ENCODE results near the gene RERG.

RERG gene

GRCh38 chr12:15218794-15219193 is 2.4 kb downstream of the RERG start:
- DNase-seq (ENCODE audit: low spot score) = no peak

- DNase-seq (ENCODE audit: low spot score) = no peak
Measured at GRCh38 chr12:15216036-15216889, 5.0 kb downstream of the RERG start.

- DNase-seq (ENCODE audit: low spot score) = no peak
Measured at GRCh38 chr12:15214851-15215601, 6.2 kb downstream of the RERG start.

GRCh38 chr12:15212930-15213329 is 8.3 kb downstream of the RERG start:
- DNase-seq (ENCODE audit: low spot score) = no peak

GRCh38 chr12:15209782-15210181 is 11.4 kb downstream of the RERG start:
- no peak for DNase-seq (ENCODE audit: low spot score)

GRCh38 chr12:15208871-15209656 is 12.2 kb downstream of the RERG start:
- DNase-seq (ENCODE audit: low spot score) = no peak

- no peak for DNase-seq (ENCODE audit: low spot score)
Measured at GRCh38 chr12:15208140-15208539, 13.1 kb downstream of the RERG start.

- DNase-seq (ENCODE audit: low spot score) = no peak
Measured at GRCh38 chr12:15206831-15207389, 14.3 kb downstream of the RERG start.

GRCh38 chr12:15206338-15206737 is 14.9 kb downstream of the RERG start:
- DNase-seq (ENCODE audit: low spot score) = no peak

- no peak for DNase-seq (ENCODE audit: low spot score)
Measured at GRCh38 chr12:15205341-15206010, 15.7 kb downstream of the RERG start.

GRCh38 chr12:15201456-15201855 is 19.8 kb downstream of the RERG start:
- DNase-seq (ENCODE audit: low spot score) = no peak

GRCh38 chr12:15201056-15201455 is 20.2 kb downstream of the RERG start:
- DNase-seq (ENCODE audit: low spot score) = no peak

GRCh38 chr12:15200641-15201040 is 20.6 kb downstream of the RERG start:
- DNase-seq (ENCODE audit: low spot score) = no peak

GRCh38 chr12:15199930-15200329 is 21.3 kb downstream of the RERG start:
- no peak for DNase-seq (ENCODE audit: low spot score)

GRCh38 chr12:15196678-15197505 is 24.3 kb downstream of the RERG start:
- DNase-seq (ENCODE audit: low spot score) = no peak

GRCh38 chr12:15196221-15196620 is 25.0 kb downstream of the RERG start:
- no peak for DNase-seq (ENCODE audit: low spot score)

GRCh38 chr12:15194456-15195368 is 26.5 kb downstream of the RERG start:
- DNase-seq (ENCODE audit: low spot score) = no peak

- no peak for DNase-seq (ENCODE audit: low spot score)
Measured at GRCh38 chr12:15193946-15194345, 27.3 kb downstream of the RERG start.

GRCh38 chr12:15192720-15193119 is 28.5 kb downstream of the RERG start:
- no peak for DNase-seq (ENCODE audit: low spot score)

GRCh38 chr12:15188127-15188526 is 33.1 kb downstream of the RERG start:
- DNase-seq (ENCODE audit: low spot score) = no peak

Measured in HuH-7.5 (cell line).